HG03575 (cell line): Measurements from ENCODE around the gene SLC6A5.

ENCODE experiments used
- ATAC-seq: cut with Tn5 transposase; IDR thresholded peaks from one replicate; pipeline ENCODE4 v1.9.1; 2021; ENCODE audit not compliant: unreplicated experiment, insufficient number of reproducible peaks, low FRiP score; ENCODE audit errors: extremely low read depth

The SLC6A5 gene

DNA sequence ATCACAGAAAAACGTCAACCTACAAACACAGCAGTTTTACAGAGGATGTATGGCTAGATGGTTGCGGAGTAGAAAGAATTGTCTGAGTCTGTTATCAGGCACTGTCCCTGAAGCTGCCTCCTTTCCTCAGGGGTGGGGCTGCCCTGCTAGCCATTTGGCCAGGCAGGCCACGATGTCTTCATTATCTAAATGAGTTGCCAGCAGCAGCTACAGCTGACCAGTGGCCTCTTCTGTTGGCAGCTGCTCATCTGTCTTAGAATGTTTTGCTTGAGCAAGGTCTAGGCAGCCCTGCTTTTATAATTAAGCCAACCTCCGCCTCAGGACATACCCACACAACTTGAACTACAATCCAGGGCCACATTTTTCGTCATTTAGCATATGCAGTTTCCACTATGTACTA is 17.5 kb downstream of the SLC6A5 start:
- no peak for ATAC-seq

DNA sequence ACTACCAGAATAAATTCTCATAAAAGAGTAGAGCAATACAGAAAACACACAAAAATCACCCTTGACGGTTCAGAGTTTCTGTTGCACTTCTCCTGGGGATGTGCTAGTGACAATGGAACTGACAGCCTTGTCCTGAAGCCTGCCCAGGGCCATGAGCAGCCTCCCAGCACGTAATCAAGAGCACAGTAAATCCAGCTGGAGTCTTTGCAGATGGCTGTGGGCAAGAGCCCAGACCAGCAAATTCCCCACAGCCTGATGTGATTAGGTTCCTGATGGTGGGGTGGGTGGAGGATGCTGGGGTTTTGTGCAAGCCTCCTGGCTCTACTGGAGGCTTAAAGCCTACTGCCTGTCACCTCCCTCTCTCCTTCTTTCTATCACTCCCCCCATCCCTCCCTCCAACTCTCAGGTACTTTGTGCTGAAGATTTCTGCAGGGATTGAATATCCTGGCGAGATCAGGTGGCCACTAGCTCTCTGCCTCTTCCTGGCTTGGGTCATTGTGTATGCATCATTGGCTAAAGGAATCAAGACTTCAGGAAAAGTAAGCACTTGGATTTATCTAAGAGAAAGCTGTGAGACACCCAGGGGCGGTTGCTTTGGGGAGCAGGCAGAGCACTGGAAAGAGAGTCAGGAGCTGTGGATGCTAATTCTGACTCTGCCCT is 18.1 kb downstream of the SLC6A5 start:
- no peak for ATAC-seq

DNA sequence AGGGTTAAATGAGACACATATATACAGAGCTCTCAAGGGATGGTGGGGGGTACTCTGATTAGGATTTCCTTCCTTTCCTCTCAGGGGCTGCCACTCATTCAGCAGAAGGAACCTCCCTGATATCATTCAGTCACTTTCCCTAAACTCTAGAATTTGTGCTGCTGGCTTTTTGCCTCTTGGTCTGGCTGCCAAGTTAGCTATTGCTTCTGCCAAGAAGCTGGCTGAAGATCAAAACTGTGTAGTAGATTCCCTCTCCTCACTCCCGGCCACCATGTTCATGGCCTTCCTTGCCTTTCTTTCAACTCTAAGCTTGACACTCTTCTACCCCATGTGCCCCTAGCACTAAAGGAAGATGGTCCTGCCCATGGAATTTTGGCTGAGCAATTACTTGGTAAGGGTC is 18.7 kb downstream of the SLC6A5 start:
- ATAC-seq: no peak

DNA sequence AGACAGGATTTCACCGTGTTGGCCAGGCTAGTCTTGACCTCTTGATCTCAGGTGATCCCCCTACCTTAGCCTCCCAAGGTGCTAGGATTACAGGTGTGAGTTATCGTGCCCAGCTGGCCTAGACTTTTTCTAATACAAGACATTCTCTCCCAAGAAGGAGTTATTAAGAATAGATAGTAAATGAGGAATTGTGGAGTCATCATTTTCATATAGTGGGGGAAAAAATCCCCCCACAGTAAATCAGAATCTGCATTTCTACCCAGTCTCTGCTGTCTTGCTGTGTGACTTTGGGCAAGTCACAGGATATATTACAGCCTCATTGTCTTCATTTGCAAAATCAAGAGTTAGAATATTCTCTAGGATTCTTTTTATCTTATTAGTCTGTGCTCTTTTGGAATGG is 21.6 kb downstream of the SLC6A5 start:
- ATAC-seq: no peak

DNA sequence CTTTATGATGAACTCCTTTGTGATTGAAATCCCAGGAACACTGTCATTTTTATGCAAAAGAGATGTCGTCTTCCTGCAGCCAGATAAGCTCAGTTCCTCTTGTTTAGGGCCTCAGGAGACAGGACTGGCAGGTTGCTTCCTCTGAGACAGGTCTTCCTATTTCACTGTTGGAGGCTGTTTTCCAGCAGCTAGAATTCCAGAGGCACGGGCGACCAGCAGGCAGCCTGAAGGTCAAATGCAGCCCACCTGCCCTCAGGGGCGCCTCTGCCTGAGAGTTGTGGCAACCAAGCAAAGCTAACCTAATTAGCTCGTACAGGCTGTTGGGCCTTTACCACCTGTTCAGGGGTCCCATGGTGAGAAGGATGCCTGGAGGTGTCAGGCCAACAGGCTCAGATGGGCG is 22.3 kb downstream of the SLC6A5 start:
- no peak for ATAC-seq

DNA sequence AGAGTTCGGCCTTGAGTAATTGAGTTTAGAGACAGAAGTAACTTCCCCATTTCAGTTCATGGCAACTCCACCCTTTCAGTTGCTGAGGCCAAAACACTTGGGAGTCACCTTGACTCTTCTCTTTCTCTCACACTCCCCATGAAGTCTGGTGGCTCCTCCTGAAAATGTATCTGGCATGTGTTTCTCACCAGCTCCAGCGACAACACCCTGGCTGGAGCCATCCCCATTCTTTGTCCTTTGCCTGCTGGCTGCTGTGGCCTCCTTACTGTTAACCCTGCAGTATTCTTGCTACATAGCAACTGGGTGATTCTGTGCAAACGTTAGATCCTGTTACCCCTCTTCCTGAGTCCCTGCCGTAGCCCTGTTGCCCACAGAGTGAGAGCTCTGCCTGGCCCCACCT is 23.8 kb downstream of the SLC6A5 start:
- ATAC-seq: no peak

DNA sequence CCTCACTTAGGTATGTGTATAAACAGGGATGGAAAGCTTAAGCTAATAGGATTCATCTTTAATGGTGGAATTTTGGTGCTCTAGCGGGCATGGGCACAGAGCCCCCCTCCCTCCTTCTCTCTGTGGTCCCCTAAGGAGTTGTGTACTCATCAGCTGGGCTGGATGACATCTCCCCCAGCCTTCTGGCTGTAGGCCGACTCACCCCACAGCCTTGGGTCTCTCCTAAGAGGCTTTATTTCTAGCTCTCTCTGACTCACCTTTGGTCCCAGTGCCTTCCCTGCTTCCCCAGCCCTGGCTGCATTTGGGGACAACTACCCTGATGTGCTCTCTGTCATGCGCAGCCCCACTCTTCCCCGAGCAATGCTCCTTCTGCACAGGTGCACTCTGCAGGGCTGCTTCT is 26.9 kb downstream of the SLC6A5 start:
- no peak for ATAC-seq

DNA sequence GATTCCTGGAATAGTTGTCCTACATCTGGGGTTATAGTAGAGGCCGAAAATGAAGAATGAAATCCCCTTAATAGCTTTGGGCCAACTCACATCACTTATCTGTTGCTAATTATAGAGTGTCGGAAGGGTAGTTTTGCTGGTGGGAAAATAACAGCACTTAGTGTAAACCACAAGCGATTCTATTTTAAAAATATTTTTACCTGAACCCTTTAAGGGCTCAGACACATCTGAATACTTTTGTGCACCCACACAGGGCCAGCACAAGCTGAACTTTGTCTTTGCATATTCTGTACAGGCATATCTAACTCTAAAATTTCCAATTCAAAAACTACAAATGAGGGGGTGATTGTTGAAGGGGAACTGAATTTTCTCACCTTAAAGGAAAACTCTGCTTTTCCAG is 27.6 kb downstream of the SLC6A5 start:
- ATAC-seq: no peak

DNA sequence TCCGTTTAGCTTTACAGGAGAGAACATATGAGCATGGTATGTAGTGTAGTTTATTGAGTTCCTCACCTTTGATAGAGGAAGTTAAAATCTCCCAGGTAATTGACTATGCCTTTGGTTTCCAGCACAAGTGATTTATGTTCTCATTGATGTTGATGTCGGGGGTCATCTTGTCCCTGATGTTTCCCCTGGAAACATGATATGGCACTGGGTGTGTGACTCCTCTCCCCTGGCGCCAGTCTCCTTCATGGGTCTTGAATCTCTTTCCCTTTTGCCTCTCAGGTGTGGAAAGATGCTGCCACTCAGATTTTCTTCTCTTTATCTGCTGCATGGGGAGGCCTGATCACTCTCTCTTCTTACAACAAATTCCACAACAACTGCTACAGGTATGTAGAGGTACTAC is 28.3 kb downstream of the SLC6A5 start:
- ATAC-seq: no peak

DNA sequence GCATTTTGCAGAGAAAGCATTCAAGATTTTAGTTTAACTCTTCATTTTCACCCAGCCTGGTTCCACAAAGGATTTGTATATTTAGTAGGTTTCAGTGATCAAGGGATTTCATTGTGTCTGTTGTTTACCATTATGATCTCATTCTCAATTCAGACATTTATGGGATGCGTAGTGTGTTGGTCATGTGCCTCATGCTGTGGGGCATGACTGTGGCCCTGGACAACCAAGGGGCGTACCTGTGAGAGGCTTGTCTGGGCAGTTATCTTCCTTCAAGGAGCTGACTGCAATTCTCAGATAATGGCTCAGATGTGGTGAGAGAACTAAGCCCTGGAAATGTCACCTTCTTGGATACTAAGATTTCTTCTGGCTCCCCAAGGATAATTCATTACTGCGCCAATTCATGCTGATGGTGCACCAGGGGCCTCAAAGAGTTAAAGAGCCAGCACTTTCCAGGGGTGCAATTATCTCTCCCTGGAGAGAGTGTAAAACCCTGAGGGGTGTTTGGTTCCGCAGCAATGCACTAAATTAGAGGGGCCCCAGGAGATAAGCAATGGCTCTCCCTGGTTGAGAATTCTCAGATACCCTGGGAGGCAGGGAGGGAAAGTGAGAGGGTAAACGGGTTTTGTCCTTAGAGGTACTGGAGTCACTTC is 32.2 kb downstream of the SLC6A5 start:
- no peak for ATAC-seq

DNA sequence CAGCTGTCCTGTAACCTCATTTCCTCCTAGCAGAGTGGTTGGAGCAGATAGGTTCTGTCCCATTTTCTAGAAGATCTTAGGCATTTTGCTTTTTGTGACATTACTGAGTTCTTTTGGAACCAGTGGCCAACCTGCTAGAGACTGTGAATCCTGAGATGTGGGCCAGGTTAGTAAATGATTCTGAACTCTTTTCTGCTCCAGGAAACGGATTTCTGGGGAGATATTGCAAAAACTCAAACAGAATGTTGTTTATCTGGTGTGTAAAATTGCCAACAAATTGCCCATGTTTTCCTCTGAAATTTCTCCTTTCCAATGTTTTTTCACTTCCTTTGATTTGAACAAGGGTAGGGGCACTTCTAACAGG is 32.7 kb downstream of the SLC6A5 start:
- no peak for ATAC-seq

DNA sequence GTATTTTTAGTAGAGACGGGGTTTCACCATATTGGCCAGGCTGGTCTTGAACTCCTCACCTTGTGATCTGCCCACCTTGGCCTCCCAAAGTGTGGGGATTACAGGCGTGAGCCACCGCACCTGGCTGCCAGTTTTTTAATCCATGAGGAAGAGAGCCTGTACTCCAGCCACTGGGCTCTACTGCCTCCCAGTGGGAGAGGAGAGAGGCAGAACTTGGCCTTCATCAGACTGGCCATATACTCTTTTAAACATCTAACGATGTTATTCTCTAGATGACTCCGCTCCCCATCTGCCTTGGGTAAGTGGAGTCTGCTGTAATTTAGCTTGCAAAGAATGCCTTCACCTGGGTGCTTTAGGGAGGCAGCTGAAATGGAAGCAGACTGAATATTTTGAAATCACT is 34.6 kb downstream of the SLC6A5 start:
- no peak for ATAC-seq

DNA sequence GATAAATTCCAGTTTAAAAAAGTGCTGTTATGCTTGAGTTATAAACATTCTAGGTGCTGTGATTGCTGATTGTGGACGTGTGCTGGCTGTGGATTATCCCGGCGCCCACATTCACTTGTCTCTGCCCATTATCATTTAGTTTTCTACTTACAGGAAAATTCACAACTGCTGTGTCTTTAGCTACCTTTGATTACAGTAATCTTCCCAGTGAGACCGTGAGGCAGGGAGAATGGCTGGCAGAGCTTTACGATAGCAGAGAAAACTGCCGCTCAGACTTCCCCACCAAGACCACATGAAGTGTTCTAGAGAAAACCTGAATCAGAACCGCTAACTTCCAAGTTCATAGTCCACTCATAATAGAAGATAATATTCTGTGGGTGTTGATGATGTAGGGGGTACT is 35.4 kb downstream of the SLC6A5 start:
- ATAC-seq: no peak

DNA sequence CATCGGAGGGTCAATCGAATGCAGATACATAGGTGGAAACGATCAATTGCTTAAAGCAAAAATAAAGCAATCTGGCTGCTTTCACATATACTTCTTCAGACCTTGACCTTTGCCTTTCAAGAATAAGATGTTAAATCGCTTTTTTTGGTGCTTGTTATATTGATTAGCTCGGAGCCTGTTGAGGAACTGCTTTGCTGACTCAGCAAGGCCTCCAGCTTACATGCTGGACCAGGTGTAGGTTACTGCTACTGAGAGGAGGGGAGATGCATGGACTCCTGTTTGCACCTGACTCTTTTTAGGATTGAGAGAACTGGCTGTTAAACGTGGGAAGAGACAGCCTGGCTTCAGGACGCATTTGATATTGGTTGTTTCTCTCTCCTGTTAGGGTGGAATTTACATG is 38.7 kb downstream of the SLC6A5 start:
- no peak for ATAC-seq

DNA sequence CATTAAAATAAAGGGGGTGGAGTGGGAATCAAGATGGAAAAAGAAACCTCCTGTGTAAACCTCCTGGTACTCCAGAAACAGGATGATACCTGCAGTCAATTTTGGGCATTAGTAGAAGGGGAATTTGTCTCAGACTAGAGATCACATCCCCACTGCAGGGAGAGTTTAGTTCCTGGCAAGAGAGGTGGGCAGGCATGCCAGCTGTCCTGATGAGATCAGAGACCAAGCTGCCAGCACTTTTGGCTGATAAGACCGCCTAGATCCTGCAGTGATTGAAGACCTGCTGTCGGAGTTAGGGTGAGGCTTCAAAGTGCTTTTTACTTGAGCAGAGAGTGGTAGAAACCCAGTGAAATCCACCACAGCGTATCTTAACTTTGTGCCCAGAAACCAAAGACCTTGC is 40.3 kb downstream of the SLC6A5 start:
- no peak for ATAC-seq

DNA sequence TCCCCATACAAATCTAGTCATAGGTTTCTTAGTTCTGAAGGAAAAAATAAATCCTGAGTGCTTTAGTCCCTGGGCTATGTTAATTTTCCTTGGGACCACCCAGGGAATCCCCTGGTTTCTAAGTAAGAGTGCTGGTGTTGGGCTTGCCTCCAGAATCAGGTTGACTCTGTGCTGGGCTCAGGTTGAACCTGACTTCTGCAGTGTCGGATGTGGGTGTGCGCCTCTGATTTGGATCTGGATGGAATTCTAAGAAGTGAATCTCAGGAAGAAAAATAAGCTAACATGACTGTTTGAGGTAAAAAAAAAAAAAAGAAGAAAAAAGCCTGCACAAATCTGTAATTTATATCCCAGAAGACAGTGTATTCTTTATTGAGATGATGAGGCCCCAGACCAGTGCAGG is 41.0 kb downstream of the SLC6A5 start:
- no peak for ATAC-seq

DNA sequence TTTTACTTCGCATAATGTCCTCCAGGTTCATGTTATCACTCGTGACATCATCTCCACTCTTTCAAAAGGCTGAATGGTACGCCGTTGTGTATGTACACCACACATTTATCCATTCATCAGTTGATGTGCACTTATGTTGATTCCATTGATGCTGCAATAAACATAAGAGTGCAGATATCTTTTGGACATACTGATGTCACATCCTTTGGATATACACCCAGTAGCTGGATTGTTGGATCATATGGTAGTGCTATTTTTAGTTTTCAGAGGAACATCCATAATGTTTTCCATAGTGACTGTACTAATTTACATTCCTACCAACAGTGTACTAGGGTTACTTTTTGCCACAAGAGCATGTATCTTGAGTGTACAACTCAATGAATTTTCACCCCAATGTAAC is 45.0 kb downstream of the SLC6A5 start:
- ATAC-seq: no peak

DNA sequence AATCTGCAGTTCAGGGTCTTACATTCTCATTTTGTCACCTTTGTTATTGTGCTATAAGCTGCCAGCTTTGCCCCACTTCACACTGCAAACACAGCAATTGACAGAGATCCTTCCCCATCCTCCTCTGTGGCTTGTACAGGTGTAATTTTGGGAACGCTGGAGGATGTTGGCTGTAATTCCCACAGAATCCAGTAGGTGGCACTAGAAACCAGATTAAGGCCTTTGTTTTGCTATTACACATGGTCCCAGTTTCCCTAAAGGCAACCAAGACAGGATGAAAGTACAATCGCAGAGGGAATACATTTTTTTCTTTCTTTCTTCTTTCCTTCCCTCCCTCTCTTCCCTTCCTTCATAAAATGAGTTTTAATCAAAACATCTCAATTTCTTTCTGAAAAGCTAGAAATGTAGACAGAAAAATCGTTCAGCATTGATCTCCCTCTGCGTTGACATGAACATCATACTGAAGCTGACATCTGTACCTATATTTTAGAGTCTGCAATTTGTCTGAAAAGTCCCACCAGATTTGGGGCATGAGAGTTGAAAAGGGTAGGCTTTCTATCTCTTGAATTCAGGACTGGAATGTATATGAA is 48.7 kb downstream of the SLC6A5 start:
- ATAC-seq: no peak

DNA sequence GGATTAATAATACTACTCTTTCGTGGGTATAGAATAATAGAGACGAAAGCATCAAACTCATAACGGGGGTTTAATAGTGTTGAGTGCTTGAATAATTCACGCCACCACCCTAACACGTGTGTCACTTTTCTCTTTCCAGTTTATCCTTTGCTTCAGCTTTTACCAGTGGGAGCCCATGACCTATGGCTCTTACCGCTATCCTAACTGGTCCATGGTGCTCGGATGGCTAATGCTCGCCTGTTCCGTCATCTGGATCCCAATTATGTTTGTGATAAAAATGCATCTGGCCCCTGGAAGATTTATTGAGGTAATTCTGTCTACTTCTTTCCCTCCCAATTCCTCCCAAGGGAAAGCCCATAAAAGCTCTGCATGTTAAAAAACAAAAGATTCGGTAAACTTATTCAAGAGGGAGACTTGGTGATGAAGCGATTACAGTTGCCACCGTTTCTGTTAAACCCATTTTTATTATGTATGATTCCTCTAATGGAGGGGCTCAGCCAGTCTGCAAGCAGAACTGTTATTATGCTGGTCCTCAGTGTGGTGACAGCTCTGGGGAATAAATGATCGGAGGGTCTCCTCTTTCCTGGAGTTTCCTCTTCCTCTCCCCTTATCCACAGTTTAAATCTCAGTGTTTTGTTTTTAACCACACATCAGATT is 52.9 kb downstream of the SLC6A5 start:
- ATAC-seq: no peak

DNA sequence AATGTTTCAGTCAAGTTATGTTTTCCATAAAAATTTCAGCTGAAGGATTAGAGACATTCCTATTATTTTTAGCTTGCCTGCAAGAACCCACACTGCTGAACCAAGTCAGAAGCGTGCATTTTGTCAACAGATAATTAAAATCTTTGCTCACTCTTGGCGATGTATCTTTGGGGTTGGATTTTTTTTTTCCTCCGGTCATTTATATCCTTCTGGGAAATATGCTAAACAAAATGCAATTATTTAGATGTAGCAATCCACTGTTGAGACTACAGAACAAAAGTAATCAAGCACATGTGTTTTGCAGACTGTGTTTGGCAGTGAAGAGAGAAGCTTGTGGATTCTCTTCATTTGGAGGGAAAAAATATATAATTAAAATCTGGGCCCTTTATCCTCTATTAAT is 54.6 kb downstream of the SLC6A5 start:
- no peak for ATAC-seq
